HepG2 (cell line): Measurements from ENCODE around the gene SRP68. TPM values are rescaled to one million over a fixed set of nuclear protein-coding genes. Genes with fewer than 3 reads are reported as not detected.
A peak's percentile ranks its signal among the peaks of the same experiment; 100 is the strongest.

Experiments used
- ARHGAP35 ChIP-seq: sonication (generic); formaldehyde crosslinking; IDR thresholded peaks from 2 replicates; pipeline ENCODE4 v1.9.0; 2022; ENCODE audit warnings: mild to moderate bottlenecking, inconsistent platforms, moderate library complexity, missing genetic modification reagents, borderline replicate concordance
- HMGXB3 ChIP-seq: sonication (generic); formaldehyde crosslinking; IDR thresholded peaks from 2 replicates; pipeline ENCODE4 v1.4.0; 2020; ENCODE audit warnings: missing genetic modification reagents, borderline replicate concordance
- JUNB ChIP-seq: sonication (generic); formaldehyde crosslinking; IDR thresholded peaks from 2 replicates; pipeline ENCODE4 v1.8.0; 2022; ENCODE audit warnings: missing genetic modification reagents, mild to moderate bottlenecking, borderline replicate concordance
- KLF6 ChIP-seq: IDR thresholded peaks from 2 replicates; pipeline ENCODE4 v1.8.0; 2016; ENCODE audit warnings: missing biosample characterization, missing genetic modification reagents
- MEF2D ChIP-seq: sonication (generic); formaldehyde crosslinking; IDR thresholded peaks from 2 replicates; pipeline ENCODE4 v1.5.1; 2020; ENCODE audit warnings: mild to moderate bottlenecking, missing genetic modification reagents
- RBM39 ChIP-seq: fragments of 200-400 bp; formaldehyde crosslinking; IDR thresholded peaks from one replicate; pipeline ENCODE4 v1.6.1; 2018; ENCODE audit warnings: antibody characterized with exemption, mild to moderate bottlenecking, low read depth, low read length; ENCODE audit not compliant: poor library complexity, severe bottlenecking
- SOX6 ChIP-seq, 2 experiments: fragments of 450-650 bp in 1 of 2; sonication (generic) in 1 of 2; formaldehyde crosslinking in 1 of 2; IDR thresholded peaks; 2 replicates each; pipeline versions ENCODE4 v1.4.0 to v1.6.1; 2017 to 2020; ENCODE audit warnings: antibody characterized with exemption in 1 of 2, mild to moderate bottlenecking in 1 of 2, missing genetic modification reagents in 1 of 2
- TCF7 ChIP-seq: sonication (generic); IDR thresholded peaks from 2 replicates; pipeline ENCODE4 v1.6.1; 2016; ENCODE audit warnings: antibody characterized with exemption, low read depth
- UBTF ChIP-seq: sonication (generic); formaldehyde crosslinking; IDR thresholded peaks from 2 replicates; pipeline ENCODE4 v1.4.0; 2020; ENCODE audit warnings: mild to moderate bottlenecking, missing genetic modification reagents
- ZBTB1 ChIP-seq: sonication (generic); formaldehyde crosslinking; IDR thresholded peaks from 2 replicates; pipeline ENCODE4 v1.4.0; 2020; ENCODE audit warnings: missing genetic modification reagents, borderline replicate concordance
- ZNF143 ChIP-seq: sonication (generic); formaldehyde crosslinking; IDR thresholded peaks from 2 replicates; pipeline ENCODE4 v1.4.0; 2020; ENCODE audit warnings: missing genetic modification reagents
- ZNF33B ChIP-seq: sonication (generic); formaldehyde crosslinking; IDR thresholded peaks from 2 replicates; pipeline ENCODE4 v1.5.1; 2020; ENCODE audit warnings: mild to moderate bottlenecking, missing genetic modification reagents
- ZNF607 ChIP-seq: sonication (generic); formaldehyde crosslinking; IDR thresholded peaks from 2 replicates; pipeline ENCODE4 v1.5.1; 2020; ENCODE audit warnings: missing genetic modification reagents, mild to moderate bottlenecking, borderline replicate concordance
- ZNF790 ChIP-seq: sonication (generic); formaldehyde crosslinking; IDR thresholded peaks from 2 replicates; pipeline ENCODE4 v1.8.0; 2022; ENCODE audit warnings: missing genetic modification reagents, mild to moderate bottlenecking, borderline replicate concordance
- polyA plus RNA-seq, 8 experiments: library from polyadenylated mRNA; depleted of rRNA in 3 of 8; stranded (reverse) in 7 of 8; unstranded in 1 of 8; fragments of >200 nt; fragmentation: Illumina TruSeq in 4 of 8; extraction: Trizol in 4 of 8; gene quantifications; 2 replicates each; pipeline versions ENCODE4 v1.2.1 to v1.2.3, GENCODE V29; 2011 to 2016; ENCODE audit warnings: low read depth in 4 of 8, missing spikeins in 1 of 8, mixed read lengths in 1 of 8; ENCODE audit not compliant: insufficient read depth in 1 of 8
- total RNA-seq, 5 experiments: library from RNA; depleted of rRNA; stranded (reverse); fragments of >200 nt; fragmentation: Illumina TruSeq; extraction: Trizol; gene quantifications; 2 replicates each; pipeline ENCODE4 v1.2.3, GENCODE V29; 2016; ENCODE audit warnings: low read depth in 1 of 5
- TF ChIP-seq, protein P1 (sequence below): sonication (generic); formaldehyde crosslinking; IDR thresholded peaks from 2 replicates; pipeline ENCODE4 v1.8.0; 2022; ENCODE audit warnings: mild to moderate bottlenecking, missing genetic modification reagents, moderate library complexity

Gene SRP68
- total and polyA plus RNA-seq, 2 of the 13 experiments (the other 11 are each of a cell fraction or from before 2014, with no cell fraction given): 39.8 to 74.3 TPM

- TF ChIP-seq JUNB (CRISPR knock-in tag) (no peak), MEF2D (CRISPR knock-in tag) (peak; percentile 75; the same call in 1 of the 2 replicates), UBTF (peak; percentile 57), ZNF33B (CRISPR knock-in tag) (peak; percentile 87; the same call in 1 of the 2 replicates), RBM39 (peak; percentile 85), ZNF790 (CRISPR knock-in tag) (no peak), ARHGAP35 (CRISPR knock-in tag) (0 out of 2 replicates have a peak, but pooled peaks have one; percentile 4), ZBTB1 (CRISPR knock-in tag) (no peak), TCF7 (no peak), HMGXB3 (CRISPR knock-in tag) (peak; percentile 22; the same call in 1 of the 2 replicates), SOX6 (IDR thresholded peaks at IDR 0.05) (no peak), SOX6 (CRISPR knock-in tag; IDR thresholded peaks at IDR 0.05) (peak; percentile 45; the same call in 1 of the 2 replicates), ZNF143 (CRISPR knock-in tag) (peak; percentile 74), ZNF607 (no peak; the same call in 1 of the 2 replicates), KLF6 (peak; percentile 33)
- TF ChIP-seq, protein P1, sequence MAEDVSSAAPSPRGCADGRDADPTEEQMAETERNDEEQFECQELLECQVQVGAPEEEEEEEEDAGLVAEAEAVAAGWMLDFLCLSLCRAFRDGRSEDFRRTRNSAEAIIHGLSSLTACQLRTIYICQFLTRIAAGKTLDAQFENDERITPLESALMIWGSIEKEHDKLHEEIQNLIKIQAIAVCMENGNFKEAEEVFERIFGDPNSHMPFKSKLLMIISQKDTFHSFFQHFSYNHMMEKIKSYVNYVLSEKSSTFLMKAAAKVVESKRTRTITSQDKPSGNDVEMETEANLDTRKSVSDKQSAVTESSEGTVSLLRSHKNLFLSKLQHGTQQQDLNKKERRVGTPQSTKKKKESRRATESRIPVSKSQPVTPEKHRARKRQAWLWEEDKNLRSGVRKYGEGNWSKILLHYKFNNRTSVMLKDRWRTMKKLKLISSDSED: no peak
These were observed 31.2 kb upstream of the SRP68 start, which contains the start of gene EXOC7 (continued) for GRCh38 chr17:76103274-76104139.
